ENCODE measurements around the gene DOC2B.

DOC2B gene

GRCh38 chr17:162689-163088 is 18.8 kb downstream of the DOC2B start:
- no peak for DNase-seq (ENCODE audit: low spot score)

- DNase-seq (ENCODE audit: low spot score) = no peak
Measured at GRCh38 chr17:161481-161880, 20.0 kb downstream of the DOC2B start.

GRCh38 chr17:160336-160735 is 21.1 kb downstream of the DOC2B start:
- no peak for DNase-seq (ENCODE audit: low spot score)

GRCh38 chr17:159609-160008 is 21.8 kb downstream of the DOC2B start:
- DNase-seq (ENCODE audit: low spot score) = no peak

- no peak for DNase-seq (ENCODE audit: low spot score)
Measured at GRCh38 chr17:158379-158778, 23.1 kb downstream of the DOC2B start.

- DNase-seq (ENCODE audit: low spot score) = no peak
Measured at GRCh38 chr17:157901-158300, 23.5 kb downstream of the DOC2B start.

- DNase-seq (ENCODE audit: low spot score) = no peak
Measured at GRCh38 chr17:156946-157345, 24.5 kb downstream of the DOC2B start.

GRCh38 chr17:156094-156621 is 25.3 kb downstream of the DOC2B start:
- DNase-seq (ENCODE audit: low spot score) = no peak

- DNase-seq (ENCODE audit: low spot score) = no peak
Measured at GRCh38 chr17:155576-155975, 25.9 kb downstream of the DOC2B start.

GRCh38 chr17:153851-154250 is 27.6 kb downstream of the DOC2B start:
- no peak for DNase-seq (ENCODE audit: low spot score)

- DNase-seq (ENCODE audit: low spot score) = no peak
Measured at GRCh38 chr17:152860-153420, 28.5 kb downstream of the DOC2B start.

- DNase-seq (ENCODE audit: low spot score) = no peak
Measured at GRCh38 chr17:151886-152859, 29.3 kb downstream of the DOC2B start.

- DNase-seq (ENCODE audit: low spot score) = no peak
Measured at GRCh38 chr17:151004-151403, 30.4 kb downstream of the DOC2B start.

GRCh38 chr17:149897-150584 is 31.4 kb downstream of the DOC2B start:
- no peak for DNase-seq (ENCODE audit: low spot score)

GRCh38 chr17:149231-149630 is 32.2 kb downstream of the DOC2B start:
- DNase-seq (ENCODE audit: low spot score) = no peak

- no peak for DNase-seq (ENCODE audit: low spot score)
Measured at GRCh38 chr17:148757-149156, 32.7 kb downstream of the DOC2B start.

GRCh38 chr17:147796-148740 is 33.4 kb downstream of the DOC2B start:
- DNase-seq (ENCODE audit: low spot score) = no peak

GRCh38 chr17:146983-147761 is 34.3 kb downstream of the DOC2B start:
- DNase-seq (ENCODE audit: low spot score) = no peak

GRCh38 chr17:146546-146945 is 34.9 kb downstream of the DOC2B start:
- no peak for DNase-seq (ENCODE audit: low spot score)

- no peak for DNase-seq (ENCODE audit: low spot score)
Measured at GRCh38 chr17:145671-146541, 35.5 kb downstream of the DOC2B start.
